GM18870 (cell line): ENCODE measurements around the gene FCGBP.
"Not testable (repeated sequence)": the region's sequence is repeated elsewhere in the genome, so short reads cannot be mapped to it uniquely, and the experiment has no call there.

Experiments
- ATAC-seq: cut with Tn5 transposase; IDR thresholded peaks from one replicate; pipeline ENCODE4 v1.9.1; 2021; ENCODE audit warnings: moderate library complexity; ENCODE audit not compliant: unreplicated experiment

FCGBP gene

GRCh38 chr19:39919976-39920375 is 14.5 kb downstream of the FCGBP start:
- ATAC-seq = no peak

- no peak for ATAC-seq
Measured at GRCh38 chr19:39918183-39918651, 16.2 kb downstream of the FCGBP start.

GRCh38 chr19:39917561-39918182 is 16.8 kb downstream of the FCGBP start:
- no peak for ATAC-seq

- ATAC-seq = no peak
Measured at GRCh38 chr19:39916851-39917396, 17.5 kb downstream of the FCGBP start.

GRCh38 chr19:39916236-39916635 is 18.2 kb downstream of the FCGBP start:
- no peak for ATAC-seq

- no peak for ATAC-seq
Measured at GRCh38 chr19:39915848-39916215, 18.6 kb downstream of the FCGBP start.

- no peak for ATAC-seq
Measured at GRCh38 chr19:39915101-39915847, 19.2 kb downstream of the FCGBP start.

- no peak for ATAC-seq
Measured at GRCh38 chr19:39913682-39914333, 20.6 kb downstream of the FCGBP start.

- no peak for ATAC-seq
Measured at GRCh38 chr19:39908803-39909202, 25.6 kb downstream of the FCGBP start.

GRCh38 chr19:39906820-39907611 is 27.4 kb downstream of the FCGBP start:
- ATAC-seq = no peak

GRCh38 chr19:39906283-39906682 is 28.2 kb downstream of the FCGBP start:
- ATAC-seq = no peak

- not testable (repeated sequence) for ATAC-seq
Measured at GRCh38 chr19:39903486-39904091, 30.8 kb downstream of the FCGBP start.

GRCh38 chr19:39902326-39902725 is 32.1 kb downstream of the FCGBP start:
- not testable (repeated sequence) for ATAC-seq

- ATAC-seq = not testable (repeated sequence)
Measured at GRCh38 chr19:39901681-39902080, 32.8 kb downstream of the FCGBP start.

GRCh38 chr19:39898858-39899257 is 35.6 kb downstream of the FCGBP start:
- ATAC-seq = not testable (repeated sequence)

GRCh38 chr19:39897511-39898245 is 36.8 kb downstream of the FCGBP start:
- not testable (repeated sequence) for ATAC-seq

GRCh38 chr19:39895096-39895495 is 39.3 kb downstream of the FCGBP start:
- not testable (repeated sequence) for ATAC-seq

- ATAC-seq = not testable (repeated sequence)
Measured at GRCh38 chr19:39894236-39894606, 40.2 kb downstream of the FCGBP start.

GRCh38 chr19:39893366-39894235 is 40.8 kb downstream of the FCGBP start:
- not testable (repeated sequence) for ATAC-seq
